ENCODE data around the gene CNNM4.

The CNNM4 gene

GRCh38 chr2:96861074-96861473 lies 100.4 kb downstream of the CNNM4 start:
- no peak for DNase-seq

Data from hematopoietic multipotent progenitor cell treated with erythropoietin and hydrocortisone succinate and interleukin-3 and kit ligand, for 4 days (in vitro differentiated cells).